Amniotic stem cell (primary cell): ENCODE data around the gene VSX1.

Experiments used
- DNase-seq: peaks from one replicate; lab custom pipeline; 2025; lab: John Stamatoyannopoulos, UW

VSX1 gene

DNA sequence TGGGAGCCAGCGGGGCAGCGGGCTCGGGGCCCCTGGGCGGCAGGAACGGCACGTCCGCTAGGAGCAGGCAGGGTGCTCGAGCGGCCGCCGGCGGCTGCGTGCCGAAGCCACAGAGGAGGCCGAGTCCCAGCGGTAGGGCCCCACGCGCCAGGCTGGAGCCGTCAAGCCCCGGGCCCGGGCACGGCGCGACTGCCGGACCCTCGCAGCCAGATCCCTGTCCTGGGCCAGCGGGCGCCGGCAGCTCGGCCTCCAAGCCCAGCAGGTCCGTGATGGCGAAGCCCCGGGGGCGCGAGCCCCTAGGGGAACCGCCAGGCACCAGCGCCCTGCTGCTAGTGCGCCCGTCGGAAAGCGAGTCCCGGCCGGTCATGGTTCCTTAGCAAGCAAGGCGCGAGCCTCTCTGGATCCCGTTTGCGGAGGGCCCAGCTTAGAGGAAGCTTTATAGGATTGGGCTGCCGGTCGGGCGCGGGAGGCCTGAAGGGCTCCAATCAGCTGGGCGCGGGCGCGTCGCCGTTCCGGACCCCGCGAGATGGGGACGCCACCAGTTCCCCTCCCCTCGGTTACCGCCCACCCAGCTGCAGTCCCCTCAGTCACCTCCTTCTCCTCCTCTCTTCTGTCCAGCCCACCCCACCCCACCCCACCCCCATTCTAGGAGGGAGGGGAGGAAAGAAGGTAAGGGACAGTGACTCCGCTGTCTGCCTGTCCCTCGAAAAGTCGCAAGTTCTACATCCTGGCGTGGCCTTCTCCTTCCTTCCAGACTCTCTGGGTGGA is at the start of gene VSX1:
TSS of gene VSX1 (minus strand) at position 412 of the 768 bp plus-strand sequence. CDS start at position 367, 45 bp downstream.
- DNase-seq = no peak

DNA sequence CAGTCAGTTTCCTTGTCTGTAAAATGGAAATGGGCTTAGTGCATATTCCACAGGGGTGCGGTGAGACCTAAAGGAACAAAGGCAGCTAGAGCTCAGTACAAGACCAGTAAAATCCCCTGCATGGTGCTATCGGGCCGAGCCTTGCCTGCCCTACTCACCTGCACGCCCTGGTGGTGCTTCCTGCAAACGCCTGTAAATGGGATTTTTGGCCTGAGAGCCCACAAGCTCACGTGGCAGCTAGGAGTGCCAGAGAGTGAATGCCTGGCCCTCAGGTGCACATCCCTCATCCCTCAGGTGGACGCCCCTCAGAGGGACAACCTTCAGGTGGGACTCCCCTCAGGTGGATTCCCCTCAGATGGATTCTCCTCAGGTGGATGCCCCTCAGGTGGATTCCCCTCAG is 48.0 kb upstream of the VSX1 start:
- DNase-seq = no peak

DNA sequence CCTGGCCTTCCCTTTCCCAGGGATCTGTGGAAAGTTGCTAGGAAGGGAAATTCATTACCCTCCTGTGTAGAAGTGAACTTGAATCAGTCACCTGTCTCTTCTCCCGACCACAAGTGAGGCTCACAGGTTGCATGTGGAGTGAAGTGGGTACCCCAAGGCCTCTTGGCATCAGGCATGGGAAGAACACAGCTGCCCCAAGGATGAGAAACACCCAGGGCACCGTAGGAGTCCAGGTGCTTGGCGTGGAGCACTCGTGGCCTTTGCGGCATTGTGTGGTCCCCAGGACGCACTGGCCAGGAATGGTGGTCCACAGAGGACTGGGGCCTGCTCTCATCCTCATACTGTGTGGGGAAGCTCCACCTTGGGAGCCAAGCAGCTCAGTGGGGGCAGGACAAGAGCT is 47.5 kb upstream of the VSX1 start:
- DNase-seq = no peak

DNA sequence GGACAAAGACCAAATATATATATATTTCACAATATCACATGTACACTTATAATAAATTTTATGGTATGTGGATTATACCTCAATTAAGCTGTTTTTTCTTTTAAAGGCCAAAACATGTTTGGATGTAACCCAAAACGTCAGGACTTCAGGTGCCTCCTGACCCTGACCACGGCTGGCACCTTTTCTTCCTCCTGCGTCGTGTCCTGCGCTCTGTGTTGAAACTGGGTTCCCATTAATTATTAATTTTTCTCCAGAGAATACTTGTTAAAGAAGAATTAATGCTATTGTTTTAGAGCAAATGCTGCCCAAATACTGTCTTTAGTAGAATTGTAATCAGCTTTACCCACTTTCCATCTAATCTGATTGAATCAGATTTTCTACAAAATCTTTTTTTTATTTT is 46.7 kb upstream of the VSX1 start:
- no peak for DNase-seq

DNA sequence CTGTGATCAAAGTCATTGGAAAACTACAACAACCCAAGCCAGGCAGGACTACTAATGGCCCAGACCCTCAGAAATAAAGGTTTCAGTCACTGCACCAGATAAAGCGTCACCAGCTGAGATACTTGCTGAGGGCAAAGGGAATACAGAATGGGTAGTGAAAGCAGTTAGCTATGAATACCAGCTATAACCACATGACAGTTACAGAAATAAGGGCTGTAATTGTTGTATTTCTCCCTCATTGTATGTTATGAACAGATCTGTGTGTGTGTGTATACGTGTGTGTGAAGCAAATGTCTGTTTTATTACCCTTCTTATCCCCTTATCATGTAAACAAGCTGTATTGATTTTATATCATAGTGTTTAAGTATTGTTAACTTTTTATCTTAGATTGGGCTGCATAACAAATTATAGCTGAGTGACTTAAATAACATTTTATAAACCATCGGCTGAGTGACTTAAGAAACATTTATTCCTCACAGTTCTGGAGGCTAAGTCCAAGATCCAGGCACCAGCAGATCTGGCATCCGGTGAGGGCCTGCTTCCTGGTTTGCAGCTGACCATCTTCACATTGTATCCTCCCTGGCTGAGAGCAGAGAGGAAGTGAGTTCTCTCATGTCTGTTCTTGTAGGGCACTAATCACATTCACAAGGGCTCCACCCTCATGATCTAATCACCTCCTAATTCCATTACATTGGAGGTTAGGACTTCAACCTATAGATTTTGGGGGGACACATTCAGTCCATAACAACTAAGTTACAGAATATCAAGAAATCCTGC is 46.0 kb upstream of the VSX1 start:
- no peak for DNase-seq

DNA sequence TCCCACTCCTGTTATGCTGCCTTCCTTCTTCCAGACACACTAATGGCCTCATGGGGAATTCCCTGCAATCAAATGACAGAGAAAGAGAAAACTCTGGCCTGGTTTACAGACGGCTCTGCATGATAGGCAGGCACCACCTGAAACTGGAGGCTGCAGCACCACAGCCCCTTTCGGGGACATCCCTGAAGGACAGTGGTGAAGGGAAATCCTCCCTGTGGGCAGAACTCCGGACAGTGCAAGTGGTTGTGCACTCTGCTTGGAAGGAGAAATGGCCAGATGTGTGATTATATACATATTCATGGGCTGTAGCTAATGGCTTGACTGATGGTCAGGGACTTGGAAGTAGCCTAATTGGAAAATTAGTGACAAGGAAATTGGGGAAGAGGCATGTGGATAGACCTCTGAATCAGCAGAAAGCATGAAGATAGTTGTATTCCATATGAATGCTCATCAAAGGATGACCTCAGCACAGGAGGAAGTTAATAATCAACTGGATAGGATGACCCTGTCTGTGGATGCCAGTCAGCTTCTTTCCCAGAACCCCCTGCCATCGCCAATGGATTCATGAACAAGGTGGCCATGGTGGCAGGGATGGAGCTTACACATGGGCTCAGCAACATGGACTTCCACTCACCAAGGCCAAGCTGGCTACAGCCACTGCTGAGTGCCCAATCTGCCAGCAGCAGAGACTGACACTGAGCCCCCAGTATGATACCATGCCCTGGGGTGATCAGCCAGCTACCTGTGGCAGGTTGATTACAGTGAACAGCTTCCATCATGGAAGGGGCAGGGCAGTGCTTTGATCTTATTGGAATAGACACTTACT is 44.5 kb upstream of the VSX1 start:
- DNase-seq = no peak

DNA sequence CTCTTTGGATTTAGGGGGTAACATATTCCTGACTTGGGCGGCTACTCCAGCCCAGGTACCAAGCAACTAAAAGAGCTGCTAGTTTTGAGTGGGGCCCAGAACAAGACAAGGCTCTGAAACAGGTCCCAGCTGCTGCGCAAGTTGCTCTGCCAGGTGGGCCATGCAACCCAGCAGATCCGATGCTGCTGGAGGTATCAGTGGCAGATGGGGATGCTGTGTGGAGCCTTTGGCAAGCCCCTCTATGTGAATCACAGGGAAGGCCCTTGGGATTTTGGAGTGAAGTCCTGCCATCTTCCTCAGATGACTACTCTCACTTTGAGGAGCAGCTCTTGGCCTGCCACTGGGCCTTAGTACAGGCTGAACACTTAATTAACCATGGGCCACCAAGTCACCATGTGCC is 43.7 kb upstream of the VSX1 start:
- no peak for DNase-seq

DNA sequence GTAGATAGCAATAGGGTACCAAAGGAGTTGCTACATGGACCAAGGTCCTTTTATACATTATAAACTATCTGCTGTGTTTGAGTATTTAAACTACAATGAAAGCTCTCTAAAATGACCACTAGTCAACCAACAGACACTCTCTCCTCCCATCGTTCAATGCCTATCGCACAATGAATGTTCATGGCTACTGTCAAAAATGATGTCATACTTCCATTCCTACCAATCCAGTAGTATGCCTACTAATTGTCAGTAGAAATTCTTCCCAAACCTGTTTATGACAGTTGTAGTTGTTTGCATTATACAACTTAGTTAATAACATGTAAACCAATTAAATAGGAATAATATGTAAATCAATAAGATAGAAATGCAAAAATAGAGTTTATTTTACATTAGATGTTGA is 39.0 kb upstream of the VSX1 start:
- no peak for DNase-seq

DNA sequence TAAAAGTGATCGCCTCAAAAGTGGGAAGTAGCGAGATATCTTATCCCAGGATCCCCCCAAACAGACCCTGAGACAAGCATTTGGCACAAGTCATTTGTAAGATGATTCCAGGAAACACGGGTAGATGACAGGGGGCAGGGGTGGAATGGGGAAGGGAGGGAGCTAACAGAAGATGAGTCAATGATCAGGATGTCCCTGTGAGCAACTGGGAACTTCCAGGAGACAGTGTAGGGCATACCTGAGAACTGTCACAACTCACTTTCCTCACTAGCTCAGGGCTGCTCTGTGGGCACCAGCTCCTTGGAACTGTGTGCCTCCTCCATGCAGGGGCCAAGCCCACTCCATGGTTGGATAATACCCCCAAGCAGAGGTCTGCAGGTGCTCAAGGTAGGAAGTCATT is 38.5 kb upstream of the VSX1 start:
- DNase-seq = no peak

DNA sequence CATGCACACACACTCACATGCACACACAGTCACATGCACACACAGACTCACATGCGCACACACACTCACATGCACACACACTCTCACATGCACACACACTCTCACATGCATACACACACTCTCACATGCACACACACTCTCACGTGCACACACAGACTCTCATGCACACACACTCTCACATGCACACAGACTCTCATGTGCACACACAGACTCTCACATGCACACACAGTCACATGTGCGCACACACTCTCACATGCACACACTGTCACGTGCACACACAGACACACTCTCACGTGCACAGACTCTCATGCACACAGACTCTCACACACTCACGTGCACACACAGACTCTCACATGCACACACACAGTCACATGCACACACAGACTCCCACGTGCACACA is 36.6 kb upstream of the VSX1 start:
- DNase-seq = no peak

DNA sequence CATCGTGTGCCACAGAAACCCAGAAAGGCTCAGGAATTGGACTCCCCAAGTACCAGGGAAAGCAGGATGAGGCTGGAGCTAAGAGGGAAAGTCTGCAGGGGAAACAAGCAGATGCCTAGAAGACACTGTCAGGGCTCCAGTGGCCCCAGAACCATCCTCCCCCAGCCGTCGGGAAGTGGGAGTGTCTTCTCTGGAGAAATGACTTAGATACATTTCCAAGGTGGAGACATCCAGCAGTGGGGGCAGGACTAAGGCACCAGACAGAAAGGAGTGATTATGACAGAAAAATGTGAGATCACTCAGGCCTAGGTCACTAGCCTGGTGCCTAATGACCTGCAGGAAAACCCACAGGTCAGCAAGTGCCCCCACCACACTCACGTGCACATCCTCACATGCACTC is 36.0 kb upstream of the VSX1 start:
- no peak for DNase-seq

DNA sequence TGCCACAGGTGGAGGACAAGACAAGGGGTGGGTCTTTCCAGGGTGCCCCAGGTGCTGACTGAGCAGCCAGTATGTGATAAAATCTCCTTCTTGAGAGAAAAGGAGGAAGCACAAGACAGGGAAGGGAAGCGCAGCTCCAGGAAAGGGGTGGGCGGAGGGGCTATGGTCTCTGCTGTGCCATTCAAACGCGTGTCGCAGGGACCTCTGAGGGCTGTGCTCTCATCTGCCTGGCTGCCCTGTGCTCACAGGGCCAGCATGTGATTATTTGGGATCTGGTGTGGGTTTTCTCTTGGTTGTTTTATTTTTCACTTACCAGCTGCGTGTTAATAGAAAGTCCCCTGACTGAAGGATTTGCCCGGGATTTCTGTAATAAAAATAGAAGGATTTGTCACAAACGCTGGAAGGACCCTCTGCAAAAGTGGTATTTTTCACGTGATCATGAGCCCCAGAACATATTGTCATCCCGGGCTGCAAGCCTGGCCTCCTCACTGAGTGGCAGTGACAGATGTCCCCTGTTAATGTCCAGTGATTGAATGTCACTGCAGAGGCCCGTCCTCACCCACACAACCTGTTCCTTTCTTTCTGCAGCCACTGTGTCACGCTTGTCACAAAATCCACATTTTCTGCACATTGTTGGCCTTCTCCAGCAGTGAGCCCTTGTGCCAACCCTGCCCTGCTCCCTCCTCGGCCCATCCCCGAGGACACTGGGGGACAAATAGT is 35.0 kb upstream of the VSX1 start:
- DNase-seq = no peak

DNA sequence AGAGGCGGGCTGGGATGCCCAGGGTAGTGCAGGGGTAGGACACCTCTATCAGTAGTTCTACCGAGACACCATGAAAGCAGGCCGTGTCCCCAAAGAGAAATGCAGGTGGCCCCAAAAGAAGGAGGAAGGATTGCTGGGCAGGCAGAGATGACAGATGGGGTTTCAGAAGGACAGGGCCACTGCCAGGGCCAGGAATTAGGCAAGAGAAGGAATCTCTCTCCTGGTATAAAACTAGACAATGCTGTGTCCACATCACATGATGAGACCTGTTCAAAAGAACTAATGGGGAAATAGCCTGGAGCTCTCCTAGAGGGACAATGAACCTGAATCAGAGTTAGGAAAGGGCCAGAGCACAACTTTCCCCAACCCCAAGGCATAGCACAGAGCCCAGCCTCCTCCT is 21.6 kb upstream of the VSX1 start:
- no peak for DNase-seq

DNA sequence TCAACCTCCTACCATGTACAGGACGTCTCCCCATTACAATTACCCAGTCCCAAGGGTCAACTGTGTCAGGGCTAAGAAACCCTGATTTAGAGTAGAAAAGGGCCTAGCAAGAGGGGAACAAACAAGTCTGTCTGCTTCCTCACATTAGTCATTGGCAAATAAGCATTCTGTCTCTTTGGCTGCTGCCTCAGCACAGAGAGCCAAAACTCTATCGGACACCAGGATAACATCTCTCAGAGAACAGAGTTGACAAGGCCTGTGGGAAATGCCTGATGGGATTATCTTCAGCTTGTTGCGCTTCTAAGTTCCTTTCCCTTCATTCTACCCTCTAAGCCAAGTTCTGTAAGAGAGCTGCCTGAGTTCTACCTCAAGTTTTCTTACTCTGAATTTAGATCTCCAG is 19.0 kb upstream of the VSX1 start:
- DNase-seq = no peak

DNA sequence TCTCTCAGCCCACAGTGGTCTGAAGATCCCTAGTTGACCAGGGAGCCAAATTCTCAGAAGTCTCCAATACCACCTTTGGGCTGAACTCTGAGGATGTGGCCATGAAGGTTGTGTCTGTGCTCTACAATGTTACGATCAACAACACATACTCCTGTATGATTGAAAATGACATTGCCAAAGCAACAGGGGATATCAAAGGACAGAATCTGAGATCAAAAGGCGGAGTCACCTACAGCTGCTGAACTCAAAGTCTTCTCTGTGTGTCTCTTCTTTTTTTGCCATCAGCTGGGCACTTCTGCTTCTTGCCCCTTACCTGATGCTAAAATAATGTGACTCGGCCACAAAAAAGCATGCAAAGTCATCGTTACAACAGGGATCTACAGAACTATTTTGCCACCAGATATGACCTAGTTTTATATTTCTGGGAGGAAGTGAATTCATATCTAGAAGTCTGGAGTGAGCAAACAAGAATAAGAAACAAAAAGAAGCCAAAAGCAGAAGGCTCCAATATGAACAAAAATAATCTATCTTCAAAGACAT is 17.7 kb upstream of the VSX1 start:
- DNase-seq = no peak

DNA sequence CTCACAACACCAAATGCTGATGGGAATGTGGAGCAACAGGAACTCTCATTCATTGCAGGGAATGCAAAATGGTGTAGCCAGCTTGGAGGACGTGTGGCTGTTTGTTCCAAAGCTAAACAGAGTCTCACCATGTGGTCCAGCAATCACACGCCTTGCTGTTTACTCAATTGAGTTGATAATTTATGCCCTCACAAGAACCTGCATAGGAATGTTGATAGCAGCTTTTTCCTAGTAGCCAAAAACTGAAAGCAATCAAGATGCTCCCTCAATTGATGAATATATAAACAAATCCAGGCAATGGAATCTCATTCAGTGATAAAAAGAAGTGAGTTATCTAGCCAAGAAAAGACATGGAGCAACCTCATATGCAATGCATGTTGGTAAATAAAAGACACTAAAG is 15.6 kb upstream of the VSX1 start:
- no peak for DNase-seq

DNA sequence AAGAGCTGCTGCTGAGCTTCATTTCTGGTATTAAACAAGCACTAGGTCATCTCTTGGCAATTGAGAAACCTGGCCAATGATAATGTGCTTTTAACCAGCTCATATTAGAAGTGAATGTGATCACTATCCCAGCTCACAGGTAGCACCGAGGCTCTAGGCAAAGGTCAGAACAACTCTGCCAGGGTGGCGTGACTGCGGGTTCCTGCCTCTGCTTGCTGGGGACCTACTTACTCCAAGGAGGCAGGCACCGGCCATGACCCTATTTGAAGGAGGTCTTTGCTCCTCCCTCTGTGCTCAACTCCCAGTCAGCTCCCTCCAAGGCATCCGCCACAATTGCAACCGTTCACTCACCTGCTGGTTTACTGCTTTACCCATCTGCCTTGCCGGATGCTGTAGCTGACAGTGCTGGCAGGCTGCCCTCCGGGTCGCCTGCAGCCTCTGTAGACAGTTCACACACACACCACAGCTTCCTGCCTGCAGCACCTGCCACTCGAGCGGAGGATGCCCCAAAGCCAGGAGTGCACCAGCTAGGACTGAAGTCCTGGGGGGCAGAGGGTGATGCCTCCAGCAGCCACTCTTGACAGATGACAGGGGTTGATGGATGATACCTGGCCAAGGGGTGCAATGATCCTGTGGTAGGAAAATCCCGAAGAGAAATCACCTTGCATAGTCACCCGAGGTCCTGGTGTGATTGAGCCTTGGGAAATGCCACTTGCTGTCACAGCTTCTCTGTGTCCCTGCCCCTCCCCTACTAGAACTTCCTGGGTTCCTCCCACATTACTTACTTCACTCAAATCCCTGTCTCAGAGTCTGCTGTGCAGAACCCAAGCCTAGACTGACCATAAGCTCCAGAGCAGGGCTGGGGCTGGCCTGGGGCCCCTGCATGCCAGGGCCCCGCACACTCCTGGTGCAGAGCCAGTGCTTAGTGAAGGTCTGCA is 8.8 kb upstream of the VSX1 start:
- DNase-seq = no peak

DNA sequence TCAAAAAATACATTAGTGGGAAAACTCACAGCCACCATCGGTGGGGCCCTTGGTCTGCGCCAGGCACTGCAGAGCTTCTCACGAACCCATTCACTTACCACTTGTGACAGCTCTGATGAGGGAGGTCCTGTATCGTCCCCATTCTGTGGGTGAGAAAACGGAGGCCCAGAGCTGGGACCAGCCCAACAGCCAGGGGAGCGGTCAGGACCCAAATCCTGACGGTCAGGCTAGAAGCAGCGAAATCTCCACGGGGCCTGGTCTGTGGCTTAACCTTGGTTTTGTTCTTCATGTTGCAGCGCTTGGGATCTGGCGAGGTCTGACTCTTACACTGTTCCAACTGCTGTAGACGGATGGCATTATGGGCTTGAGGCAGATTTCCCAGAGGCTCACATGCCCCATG is 7.7 kb upstream of the VSX1 start:
- no peak for DNase-seq

DNA sequence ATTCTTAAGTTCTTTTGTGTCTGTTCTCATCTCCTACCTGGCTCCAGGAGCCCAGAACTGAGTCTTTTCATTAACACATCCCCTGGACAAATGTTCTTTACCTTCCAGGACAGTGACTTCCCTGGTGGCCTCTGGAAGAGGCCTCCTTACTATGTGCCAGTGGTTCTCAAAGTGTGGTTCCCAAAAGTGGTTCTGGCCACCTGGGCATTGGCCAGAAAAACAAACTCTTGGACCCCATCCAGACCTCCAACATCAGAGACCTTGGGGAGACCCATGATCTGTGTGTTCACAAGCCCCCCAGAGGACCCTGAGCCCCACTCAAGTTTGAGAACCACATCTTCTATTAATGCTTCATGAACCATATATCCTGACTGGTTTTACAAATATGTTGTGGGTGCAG is 7.2 kb upstream of the VSX1 start:
- no peak for DNase-seq

DNA sequence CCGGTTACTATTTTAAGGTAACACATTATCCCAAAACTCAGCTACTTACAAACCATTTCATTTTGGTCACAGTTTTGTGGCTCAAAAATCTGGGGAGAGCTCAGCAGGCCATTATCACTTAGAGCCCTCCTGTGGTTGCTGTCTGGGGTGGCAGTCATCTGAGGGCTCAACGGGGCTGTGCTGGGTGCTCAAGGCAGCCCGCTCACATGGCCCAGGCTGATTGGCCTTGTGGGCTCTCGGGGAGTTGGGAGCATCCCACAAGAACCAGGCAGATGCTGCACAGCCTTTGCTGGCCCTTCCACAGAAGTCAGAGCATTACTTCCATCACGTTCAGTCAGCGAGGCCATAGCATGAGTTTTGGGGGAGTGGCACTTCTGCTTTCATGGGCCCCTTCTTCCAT is 6.3 kb upstream of the VSX1 start:
- DNase-seq = no peak
